Measurements from ENCODE around the gene KRTAP10-4. TPM values are rescaled to one million over a fixed set of nuclear protein-coding genes. Genes with fewer than 3 reads are reported as not detected.
"Not testable (repeated sequence)": the region's sequence is repeated elsewhere in the genome, so short reads cannot be mapped to it uniquely, and the experiment has no call there.

Gene KRTAP10-4
- total RNA-seq, 1 experiment from 2014 or later = not detected

DNA sequence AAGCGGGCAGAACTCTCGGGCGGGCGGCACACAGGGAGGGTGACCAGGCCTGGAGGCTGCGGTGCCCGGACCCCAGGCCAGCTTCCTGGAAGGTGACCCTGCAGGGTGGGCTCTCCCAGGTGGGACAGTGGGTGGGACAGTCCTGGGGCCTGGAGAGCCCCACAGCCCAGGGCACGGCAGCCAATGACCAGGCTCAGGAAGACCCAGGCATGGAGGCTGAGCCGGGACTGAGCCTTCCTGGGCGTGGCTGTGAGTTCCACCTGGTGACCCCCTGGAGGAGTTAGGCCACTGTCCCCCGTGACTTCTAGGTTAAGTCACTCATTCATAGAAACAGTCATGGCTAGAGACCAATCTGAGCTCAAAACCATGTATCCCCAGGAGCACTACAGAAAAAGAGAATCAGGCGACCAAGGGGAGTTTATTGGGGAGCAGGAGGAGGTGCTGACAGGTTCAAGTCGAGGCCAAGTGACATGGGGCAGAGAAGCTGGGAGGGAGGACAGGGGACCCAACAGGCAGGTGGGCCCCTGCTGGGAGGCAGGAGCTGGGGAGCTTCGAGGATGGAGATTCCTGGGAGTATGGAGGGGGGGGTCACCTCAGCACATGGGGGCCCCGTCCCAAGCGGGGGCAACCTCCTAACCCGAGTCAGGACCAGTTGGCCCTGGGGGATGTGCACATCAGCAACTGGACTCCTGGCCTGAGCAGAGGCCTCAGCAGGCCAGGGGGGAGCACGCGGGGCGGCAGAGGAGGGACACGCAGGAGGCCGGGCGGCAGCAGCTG, 5.7 kb downstream of the KRTAP10-4 start:
- no peak for DNase-seq (ENCODE audit: low spot score)

DNA sequence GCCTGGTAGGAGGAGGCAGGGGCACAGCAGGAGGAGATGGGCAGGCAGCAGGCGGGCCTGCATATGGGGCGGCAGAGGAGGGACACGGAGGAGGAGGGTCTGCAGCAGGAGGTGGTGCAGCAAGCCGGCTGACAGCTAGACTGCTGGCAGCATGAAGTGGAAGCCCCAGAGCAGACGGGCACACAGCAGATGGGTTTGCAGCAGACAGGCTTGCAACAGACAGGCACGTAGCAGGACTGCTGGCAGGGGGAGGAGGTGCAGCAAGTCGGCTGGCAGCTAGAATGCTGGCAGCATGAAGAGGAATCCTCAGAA, 6.3 kb downstream of the KRTAP10-4 start:
- no peak for DNase-seq (ENCODE audit: low spot score)

DNA sequence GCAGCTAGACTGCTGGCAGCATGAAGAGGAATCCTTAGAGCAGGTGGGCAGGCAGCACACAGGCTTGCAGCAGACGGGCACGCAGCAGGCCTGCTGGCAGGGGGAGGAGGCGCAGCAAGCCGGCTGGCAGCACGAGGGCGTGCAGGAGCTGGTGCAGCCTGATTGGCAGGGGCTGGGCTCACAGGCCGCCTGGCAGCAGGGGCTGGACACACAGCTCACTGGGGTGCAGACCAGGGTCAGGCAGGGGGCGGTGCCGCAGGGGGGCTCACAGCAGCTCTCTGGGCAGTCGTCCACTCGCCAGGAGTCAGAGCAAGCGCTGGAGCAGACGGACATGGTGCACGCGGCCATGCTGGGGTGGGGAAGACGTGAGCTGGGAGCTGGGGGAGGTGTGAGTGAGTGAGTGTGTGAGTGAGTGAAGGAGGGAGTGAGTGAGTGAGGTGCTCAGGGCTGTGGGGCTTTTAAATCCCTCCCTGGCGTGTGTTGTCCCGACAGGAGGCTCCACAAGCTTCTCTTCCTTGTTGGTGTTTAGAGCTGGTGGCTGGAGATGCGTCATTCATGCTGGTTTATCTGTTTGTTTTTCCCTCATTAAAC, 6.8 kb downstream of the KRTAP10-4 start, which contains the start of gene KRTAP10-5:
KRTAP10-5 (minus strand) TSS at position 374 of the 591 bp plus-strand sequence; CDS start at position 348, 26 bp downstream.
- DNase-seq (ENCODE audit: low spot score) = not testable (repeated sequence)

DNA sequence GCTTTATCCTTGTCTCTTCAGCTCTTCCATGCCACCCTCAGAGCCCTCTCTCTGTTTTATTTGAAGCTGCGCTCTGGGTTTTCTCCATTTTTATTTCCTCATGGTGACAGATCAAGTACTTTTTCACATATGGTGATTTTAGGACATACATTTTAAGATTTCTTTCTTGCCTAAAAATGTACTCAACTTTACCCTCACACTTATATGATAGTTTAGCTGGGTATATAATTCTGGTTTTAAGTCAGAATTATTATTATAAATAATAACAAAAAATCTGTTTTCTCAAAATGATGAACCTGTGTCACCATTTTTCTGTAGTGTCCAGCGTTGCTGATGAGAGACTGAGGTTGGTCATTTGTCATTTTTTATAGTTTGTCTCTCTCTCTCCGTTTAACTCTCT, 7.6 kb downstream of the KRTAP10-4 start:
- DNase-seq (ENCODE audit: low spot score) = no peak

DNA sequence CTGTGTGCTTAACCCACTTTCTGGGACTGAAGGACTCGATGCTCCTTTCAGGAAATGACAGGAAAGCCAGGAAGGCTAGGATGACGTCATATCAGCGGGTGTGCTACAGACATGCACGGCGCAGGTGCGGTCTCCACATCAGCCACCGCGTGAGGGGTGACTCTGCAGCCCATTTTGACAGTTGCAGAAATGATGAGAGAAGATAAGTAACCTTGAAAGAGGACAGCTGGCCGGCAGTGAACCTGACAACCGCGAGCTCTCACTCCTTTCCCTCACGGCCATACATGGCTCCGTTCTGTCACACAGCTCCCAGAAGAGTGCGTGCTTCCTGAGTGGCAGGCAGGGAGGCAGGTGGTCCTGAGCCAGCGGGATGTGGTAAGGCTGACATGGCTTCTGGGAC, 8.5 kb downstream of the KRTAP10-4 start:
- DNase-seq (ENCODE audit: low spot score) = peak; percentile 7

DNA sequence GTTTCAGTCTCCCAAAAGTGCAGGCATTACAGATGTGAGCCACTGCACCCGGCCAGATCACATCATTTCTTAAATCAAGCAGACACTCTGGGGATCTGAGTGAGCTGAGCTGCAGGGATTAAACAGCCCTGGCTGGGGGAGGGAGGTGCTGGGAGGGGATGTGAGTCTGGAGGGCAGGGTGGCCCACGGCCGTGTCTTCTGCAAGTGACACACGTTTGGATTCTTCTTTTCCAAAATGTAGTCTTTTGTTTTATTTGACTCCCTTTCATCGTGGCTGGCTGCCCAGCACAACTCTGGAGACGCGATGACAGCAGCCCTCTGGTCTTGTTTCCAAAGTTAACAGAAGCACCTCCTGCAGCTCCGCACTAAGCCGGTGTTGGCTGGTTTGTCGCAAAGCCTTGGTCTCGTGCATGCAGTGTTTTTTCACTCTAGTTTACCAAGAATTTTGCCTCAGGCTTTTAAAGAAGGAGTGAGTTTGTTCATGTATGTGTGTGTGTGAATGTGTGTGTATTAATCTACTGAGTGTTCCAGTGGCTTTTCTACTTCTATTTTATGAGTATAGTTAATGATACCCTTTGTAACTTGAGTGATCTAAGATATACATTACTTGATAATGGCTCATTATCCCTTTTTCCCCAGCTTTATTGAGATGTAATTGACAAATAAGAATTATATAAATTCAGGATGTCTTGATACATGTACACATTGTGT, 9.7 kb downstream of the KRTAP10-4 start:
- DNase-seq (ENCODE audit: low spot score) = no peak

DNA sequence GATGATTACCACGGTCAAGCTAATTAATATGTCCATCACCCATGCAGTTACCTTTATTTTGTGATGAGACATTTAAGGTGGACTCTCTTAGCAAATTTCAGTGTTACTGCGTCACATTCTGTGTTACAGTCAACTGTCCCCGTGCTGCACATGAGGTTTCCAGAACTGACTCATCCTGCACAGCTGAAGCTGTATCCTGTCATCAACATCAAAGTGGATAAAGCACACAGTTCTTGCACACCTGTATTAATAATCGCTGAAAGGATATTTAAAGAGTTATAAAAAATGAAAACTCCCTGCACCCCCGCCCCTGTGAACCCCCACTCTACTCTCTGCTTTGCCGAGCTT, 10.2 kb downstream of the KRTAP10-4 start:
- DNase-seq (ENCODE audit: low spot score) = no peak

DNA sequence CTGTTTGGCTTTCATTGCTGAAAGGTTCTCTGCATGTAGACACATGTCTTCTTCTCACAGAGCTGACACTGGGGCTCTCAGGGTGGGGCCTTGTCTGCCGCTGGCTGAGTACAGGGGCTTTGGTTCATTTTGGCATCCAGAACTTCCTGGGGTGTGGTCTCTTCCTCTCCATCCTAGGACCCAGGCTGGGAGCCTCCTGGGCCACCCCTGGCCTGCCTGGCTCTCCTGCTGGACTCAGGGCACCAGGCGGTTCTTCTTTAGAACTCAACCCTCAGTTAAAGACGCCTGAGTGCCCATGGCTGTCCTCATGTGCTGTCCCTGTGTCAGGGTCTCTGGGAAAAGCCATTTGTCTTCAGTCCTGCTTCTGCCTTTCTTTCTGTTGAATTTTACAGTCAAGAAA, 12.4 kb downstream of the KRTAP10-4 start:
- DNase-seq (ENCODE audit: low spot score) = no peak

DNA sequence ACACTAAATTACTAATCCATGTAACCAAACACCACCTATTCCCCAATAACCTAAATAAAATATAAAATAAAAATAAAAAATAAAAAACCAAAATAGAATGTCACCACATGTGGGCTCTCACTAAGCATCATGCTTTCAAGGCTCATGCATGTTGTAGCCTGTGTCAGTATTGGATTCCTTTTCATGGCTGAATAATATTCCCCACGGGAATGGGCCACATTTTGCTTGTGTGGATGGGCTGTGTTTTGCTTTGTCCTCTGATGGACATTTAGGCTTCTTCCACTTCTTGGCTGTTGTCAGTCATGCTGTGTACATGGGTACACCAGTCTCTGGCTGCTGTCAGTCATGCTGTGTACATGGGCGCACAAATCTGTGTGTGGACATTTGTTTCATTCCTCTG, 15.6 kb downstream of the KRTAP10-4 start:
- DNase-seq (ENCODE audit: low spot score) = no peak

DNA sequence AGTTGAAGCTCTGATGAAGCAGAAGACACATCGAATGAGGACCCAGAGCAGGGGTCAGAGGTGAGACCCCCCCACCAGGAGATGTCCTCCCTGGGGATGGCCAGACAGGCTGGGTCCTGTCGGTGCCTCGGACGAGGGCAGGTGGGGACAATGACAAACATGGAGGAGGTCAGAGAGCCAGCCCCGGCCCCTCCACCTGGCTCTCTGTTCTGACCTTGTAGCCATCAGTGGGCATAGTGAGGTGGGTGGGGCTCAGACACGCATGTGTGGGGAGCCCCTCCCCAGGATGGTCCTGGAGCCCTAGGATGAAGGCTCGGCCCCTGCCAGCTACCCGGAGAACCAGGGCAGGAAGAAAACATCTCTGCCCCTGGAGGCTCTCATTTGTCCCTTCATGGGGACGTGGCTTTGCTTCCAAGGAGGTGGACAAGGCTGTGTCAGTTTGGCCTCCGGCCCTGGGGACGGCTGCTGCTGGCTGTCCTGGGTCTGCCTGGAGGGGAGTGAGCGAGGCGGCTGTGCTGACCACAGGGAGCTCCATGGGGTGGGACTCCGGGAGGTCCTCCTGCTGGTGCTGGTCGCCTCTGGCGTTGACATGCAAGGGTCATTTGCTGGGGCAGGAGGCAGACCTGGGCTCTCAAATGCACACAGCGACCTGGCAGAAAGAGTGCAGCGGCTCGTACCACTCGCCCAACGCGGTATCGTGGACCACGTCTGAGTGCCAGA, 16.2 kb downstream of the KRTAP10-4 start:
- DNase-seq (ENCODE audit: low spot score) = no peak

DNA sequence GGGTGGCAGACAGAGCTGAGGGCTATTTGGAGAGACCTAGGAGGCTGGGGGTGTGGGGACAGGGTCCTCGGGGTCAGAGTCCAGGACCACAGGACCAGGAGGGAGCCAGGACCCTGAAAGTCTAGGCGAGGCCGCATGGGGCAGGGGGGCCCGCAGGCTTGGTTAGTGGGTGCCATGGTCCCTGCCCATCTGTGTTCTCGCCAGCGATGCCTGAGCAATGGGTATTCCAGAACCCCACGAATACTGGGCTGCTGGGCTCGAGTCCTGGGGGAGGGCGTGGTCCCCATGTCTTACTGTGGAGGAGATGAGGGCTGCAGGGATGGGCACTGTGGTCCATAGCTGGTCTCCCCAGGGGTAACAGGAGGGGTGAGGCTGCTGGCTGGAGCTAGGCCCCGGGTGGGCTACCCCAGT, 16.8 kb downstream of the KRTAP10-4 start:
- no peak for DNase-seq (ENCODE audit: low spot score)

DNA sequence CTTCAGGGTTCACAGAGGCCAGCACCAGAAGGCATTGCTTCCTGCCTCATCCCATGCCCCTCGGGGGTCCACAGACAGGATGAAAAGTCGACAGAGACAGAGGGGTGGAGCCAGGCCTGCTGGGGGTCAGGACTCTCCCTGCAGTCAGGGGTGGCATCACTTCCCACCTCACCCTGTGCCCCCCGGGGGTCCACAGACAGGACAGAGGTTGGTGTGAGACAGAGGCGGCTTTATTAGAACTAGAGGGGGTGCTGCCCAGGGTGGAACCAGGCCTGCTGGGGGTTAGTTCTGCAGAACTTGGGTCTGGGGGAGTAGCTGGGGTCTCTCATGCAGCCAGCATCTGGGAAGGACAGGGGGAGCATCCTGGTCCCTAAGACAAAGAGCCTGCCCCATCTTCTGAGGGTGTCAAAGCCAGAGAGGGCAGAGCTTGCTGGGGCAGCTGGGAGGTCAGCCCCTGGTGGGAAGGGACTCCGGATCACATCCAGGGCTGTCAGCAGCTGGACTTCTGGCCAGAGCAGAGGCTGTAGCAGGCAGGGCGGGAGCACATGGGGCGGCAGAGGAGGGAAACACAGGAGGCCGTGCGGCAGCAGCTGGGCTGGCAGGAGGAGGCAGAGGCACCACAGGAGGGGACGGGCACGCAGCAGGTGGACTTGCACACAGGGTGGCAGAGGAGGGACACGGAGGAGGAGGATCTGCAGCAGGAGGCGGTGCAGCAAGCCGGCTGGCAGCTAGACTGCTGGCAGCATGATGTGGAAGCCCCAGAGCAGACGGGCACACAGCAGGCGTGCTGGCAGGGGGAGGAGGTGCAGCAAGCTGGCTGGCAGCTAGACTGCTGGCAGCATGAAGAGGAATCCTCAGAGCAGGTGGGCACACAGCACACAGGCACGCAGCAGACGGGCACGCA, 17.6 kb downstream of the KRTAP10-4 start:
- DNase-seq (ENCODE audit: low spot score) = not testable (repeated sequence)

DNA sequence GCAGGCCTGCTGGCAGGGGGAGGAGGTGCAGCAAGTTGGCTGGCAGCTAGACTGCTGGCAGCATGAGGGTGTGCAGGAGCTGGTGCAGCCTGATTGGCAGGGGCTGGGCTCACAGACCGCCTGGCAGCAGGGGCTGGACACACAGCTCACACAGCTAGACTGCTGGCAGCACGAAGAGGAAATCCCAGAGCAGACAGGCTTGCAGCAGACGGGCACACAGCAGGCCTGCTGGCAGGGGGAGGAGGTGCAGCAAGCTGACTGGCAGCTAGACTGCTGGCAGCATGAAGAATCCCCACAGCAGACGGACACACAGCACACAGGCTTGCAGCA, 18.2 kb downstream of the KRTAP10-4 start:
- DNase-seq (ENCODE audit: low spot score) = not testable (repeated sequence)

DNA sequence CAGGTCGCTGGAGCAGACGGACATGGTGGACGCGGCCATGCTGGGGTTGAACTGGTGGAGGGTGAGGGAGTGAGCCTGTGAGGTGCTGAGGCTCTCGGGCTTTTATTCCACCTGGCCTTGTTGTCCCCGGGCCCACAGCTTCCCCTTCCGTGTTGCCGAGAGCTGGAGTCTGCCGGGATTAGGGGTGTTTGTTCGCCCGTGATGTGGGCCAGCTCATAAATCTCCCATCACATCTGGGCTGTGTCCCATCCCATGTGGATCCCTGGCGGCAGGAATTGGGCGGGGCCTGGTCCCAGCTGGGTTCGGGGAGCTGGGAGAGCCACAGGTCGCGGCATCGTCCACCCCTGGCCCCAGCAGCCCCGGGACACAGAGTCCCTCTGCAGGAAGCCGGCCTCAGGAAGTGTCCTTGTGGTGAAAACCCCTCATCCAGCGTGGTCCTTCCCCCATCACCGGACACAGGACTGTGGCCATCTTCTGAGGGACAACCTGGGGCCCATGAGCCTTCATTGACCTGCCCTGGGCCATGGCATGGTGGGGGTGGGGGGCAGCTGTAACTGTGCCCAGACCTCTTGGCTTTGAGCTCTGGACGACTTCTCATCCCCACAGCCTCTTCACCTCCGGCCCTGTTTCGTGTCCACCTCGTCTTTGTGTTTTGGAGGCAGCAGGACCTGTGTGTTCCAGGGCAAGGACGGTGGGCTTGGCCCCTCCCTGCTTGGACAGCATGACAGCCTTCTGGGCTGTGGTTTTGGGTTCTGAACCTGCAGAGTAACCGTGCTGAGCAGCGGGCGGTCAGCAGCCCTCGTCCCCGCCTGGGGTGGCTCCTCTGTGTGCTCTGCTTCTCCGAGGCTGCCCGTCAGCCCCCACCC, 19.1 kb downstream of the KRTAP10-4 start, which contains the start of gene KRTAP10-6:
KRTAP10-6 (minus strand) TSS at position 60 of the 866 bp plus-strand sequence; CDS start at position 39, 21 bp downstream.
- no peak for DNase-seq (ENCODE audit: low spot score)

DNA sequence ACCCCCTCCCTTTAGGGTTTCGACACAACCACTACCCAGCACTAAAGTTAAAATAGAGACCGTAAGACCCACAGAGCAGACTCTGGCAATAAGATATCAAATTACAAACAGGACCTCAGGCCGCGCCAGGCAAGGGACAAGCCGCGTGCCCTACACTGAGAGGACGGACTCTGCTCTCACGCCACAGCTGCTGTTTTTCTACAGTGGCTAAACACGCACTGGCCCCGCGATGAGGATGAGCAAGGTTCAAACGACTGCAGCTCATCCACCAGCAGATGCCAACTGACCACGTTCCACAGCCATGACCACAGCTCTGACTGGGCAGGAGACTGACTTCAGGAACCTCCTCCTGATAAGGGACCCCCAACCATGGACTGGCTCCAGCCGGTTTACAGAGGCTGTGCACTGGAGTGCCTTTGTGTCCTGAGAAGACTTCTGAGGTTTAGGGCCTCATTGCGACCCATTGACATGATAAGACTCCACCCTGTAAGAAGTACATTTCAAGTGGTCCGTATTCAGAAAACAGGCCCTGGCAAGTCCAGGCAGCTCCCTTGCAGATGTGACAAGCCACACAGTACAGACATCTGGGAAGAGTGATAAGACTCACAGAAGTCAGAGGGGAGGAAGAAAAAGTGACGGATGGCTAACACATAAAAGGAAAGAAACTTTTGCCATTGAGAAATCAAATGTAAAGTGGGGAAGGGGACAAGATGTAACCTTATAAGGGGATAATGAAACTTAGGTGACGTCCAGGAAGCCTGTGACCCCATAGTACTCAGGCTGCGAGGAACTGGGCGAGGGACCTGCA, 20.3 kb downstream of the KRTAP10-4 start:
- DNase-seq (ENCODE audit: low spot score) = no peak

DNA sequence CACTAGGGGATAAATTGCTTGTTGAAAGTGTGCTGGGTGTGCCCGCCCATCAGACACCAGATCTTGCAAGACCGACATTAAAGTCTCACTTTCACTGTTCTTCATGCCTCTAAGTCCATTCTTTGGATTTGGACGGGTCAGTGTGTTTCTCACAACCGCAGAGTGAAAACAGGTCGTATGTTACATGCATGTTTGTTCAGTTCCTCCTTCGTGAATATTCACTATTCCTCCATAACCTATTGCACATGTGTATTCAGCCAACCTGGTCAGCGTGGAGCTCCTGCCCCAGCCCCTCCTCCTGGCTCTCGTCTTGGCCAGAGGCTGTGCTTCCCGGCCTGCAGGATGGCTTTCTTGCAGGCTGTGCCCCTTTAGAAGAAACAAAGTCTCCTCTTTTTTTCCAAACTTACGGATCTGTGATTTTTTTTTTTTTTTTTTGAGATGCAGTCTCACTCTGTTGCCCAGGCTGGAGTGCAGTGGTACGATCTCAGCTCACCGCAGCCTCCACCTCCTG, 20.9 kb downstream of the KRTAP10-4 start:
- DNase-seq (ENCODE audit: low spot score) = no peak

DNA sequence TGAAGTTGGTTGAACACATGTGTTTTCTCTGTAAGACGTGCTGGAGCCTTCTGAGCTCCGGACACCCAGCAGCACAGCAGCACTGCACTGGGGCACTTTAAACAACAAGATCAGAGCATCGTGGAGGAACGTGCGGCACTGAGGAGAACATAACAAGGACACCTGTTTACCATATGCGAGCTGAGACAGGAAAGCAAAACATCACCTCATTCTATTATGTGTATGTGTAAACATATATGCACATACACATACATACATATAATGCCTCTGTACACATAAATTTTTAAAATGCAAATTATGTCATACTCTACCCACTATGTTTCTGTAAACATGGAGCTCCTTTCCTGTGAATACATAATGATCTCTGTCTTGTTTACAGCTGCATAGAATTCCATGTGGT, 22.0 kb downstream of the KRTAP10-4 start:
- no peak for DNase-seq (ENCODE audit: low spot score)

DNA sequence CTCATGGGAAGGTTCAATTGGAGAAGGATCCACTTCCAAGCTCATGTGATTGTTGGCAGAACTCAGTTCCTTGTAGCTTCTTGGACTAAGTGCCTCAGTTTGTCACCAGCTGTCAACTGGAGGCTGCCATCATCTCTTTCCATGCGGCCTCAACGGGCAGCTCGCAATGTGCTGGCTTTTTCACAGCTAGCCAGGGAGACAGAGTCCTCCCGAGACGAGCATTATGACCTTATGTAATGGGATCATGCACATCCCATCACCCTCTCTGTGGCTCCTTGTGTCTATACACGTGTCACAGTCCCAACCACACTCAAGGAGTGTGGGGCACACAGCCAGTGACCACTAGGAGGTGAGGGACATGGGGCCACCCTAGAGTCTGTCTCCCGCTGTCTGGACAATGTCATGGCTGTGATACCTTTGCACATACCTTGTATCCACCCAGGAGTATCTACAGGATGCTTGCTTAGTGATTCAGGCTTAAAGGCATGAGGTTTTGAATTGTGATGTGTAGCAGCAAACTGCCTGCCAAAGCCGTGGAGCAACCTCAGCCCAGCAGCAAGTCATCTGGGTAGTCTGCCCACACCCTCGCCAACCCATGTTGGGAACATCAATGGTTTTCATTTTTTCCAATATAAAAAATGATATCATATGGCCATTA, 22.7 kb downstream of the KRTAP10-4 start:
- DNase-seq (ENCODE audit: low spot score) = peak; percentile 13

DNA sequence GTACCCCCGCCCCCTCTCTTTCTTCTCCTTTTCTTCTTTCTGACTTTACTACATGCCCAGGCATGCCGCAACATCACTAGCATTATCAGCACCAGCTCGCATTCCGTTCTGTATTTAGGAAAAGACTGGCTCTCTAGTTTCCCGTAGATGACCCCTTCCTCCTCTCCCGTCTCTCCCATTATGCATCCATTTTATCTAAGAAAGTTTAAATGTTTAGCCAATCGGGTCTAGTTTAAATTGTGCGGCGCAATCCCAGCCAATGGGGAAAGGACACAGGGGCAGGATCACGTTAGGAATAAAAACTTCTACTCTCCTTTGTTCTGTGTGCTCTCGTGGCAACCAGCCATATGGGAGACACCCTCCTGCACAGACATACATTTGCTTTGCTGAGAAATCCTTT, 24.5 kb downstream of the KRTAP10-4 start:
- no peak for DNase-seq (ENCODE audit: low spot score)
